ENCODE data around the gene EREG.

The EREG gene

GRCh38 chr4:74437866-74438265 lies 72.9 kb downstream of the EREG start:
- TF ChIP-seq CTCF (IDR thresholded peaks at IDR 0.05; ENCODE audit: low read depth, low read length): no peak
- DNase-seq (ENCODE audit: extremely low read depth, low read depth): no peak
